ENCODE data around the gene COX20. TPM values are rescaled to one million over a fixed set of nuclear protein-coding genes. Genes with fewer than 3 reads are reported as not detected.
"Not testable (repeated sequence)": the region's sequence is repeated elsewhere in the genome, so short reads cannot be mapped to it uniquely, and the experiment has no call there.

The COX20 gene, protein sequence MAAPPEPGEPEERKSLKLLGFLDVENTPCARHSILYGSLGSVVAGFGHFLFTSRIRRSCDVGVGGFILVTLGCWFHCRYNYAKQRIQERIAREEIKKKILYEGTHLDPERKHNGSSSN
- total RNA-seq (2014; rRNA removed), result 54.7 and 56.8 TPM in 2 replicates
- polyA plus RNA-seq (2012), result 71.7 TPM

DNA sequence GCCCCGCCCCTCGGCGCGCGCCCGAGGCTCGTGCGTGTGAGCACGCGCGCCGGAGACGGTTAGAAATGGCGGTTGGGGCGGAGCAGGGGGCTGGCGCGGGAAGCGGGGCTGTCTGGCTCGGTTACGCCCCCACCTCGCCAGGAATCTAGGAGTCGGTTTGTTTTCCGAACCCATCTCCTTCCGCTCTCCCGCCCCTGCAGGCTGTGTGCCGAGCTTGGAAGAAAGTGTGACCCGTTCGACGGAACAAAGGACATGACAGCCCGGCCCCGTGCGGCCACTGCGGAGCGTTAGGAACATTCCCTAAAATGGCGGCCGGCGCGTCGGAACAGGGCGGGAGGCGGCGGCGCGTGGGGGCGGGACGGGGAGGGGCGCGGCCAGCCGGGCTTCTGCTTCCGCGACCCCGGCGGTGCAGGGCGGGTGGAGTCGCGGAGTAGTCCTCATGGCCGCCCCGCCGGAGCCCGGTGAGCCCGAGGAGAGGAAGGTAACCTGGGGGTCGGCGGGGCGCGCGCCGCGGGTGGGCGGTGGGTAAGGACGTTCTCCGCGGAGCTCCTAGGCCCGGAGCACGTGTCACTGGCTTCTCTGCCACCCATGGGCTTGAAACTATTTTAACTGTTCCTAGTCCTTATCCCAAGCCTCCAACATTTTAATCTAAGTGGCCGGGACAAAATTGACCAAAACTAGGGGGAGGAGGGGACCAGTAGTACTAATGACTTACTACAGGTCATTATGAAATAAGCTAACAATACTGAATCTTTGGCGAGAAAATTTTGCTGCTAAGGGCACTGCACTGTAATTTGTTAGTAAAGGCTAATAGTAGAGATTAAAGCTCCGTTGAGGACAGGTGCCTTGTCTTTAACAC, at the start of gene COX20:
Gene COX20 (plus strand): TSS at position 383 of the 859 bp plus-strand sequence. CDS start 57 bp downstream, at position 440.
- peak; percentile 89 for DNase-seq (ENCODE audit: low read depth)

DNA sequence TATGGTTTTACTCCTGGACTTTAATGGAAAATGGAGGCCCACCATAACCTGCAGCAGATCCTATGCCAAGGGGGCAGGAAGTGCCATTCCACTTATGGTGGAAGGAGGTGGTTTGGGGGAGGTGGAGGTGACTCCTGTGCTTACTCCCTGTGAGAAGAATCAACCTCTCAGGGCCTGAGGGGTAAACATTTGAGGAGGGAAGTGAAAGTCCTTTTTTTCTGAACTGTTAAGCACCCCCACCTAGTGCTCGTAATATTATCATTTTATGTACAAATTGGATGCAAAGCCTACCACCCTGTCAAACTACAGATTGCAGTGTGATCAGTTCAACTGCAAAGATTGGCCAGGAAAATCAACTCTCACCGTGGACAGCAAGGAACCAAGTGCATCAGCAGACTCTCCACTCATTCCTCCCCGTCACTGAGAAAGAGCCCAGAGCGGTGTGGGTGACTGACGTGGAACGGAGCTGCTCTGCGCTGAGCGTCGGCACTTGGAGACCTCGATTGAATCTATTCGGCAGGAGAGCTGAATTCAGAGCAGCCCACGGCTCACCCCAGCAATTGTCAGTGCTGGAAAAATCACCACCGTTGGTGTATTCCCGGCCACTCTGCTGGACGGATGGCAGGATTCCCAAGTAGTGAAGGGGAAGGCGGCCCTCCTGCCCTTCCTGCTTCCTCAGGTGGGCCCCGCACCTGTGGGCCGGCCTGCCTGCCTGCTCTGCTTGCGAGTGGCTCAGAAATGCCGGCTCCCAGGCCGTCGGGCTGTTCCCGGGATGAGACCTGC, 46.8 kb upstream of the COX20 start:
- no peak for DNase-seq (ENCODE audit: low read depth)

DNA sequence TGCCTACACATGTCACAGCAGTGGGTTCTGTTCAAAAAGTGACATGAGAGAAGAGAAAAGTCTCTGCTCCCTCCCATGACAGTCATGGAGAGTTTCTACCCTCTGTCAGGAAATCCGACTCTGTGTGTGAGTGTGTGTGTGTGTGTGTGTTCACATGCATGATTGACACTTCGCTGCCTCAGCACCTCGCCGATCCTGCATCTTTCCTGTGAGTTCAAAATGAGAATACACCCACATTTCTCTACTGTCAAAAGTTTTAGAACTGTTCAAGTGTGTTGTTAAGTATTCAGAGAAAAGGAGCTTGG, 46.2 kb upstream of the COX20 start:
- DNase-seq (ENCODE audit: low read depth), result no peak

DNA sequence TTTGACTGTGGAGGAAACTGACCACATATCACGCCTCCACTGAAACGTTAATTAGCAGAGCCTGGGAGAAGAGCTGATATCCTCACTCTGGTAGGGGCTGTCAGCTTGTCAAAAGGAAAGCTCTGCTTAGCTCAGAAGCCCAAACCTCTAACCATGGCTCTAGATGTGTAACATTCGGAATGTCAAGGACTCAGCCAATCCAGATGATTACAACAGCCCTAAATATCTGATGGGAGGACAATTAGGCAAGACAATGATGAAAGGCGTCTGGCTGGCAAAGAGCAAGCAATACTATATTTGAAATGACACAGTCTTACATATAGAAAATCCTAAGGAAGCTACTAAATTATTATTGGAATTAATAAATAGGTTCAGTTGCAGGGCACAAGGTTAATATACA, 45.7 kb upstream of the COX20 start:
- no peak for DNase-seq (ENCODE audit: low read depth)

DNA sequence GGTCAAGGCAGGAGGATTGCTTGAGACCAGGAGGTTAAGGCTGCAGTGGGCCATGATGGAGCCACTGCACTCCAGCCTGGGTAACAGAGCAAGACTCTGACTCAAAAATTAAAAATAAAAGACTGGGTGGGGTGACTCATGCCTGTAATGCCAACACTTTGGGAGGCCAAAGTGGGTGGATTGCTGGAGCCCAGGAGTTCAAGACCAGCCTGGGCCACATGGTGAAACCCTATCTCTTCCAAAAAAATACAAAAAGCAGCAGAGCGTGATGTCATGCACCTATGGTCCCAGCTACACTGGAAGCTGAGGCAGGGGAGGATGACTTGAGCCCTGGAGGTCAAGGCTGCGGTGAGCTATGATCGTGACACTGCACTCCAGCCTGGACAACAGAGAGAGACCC, 44.4 kb upstream of the COX20 start:
- DNase-seq (ENCODE audit: low read depth), result no peak

DNA sequence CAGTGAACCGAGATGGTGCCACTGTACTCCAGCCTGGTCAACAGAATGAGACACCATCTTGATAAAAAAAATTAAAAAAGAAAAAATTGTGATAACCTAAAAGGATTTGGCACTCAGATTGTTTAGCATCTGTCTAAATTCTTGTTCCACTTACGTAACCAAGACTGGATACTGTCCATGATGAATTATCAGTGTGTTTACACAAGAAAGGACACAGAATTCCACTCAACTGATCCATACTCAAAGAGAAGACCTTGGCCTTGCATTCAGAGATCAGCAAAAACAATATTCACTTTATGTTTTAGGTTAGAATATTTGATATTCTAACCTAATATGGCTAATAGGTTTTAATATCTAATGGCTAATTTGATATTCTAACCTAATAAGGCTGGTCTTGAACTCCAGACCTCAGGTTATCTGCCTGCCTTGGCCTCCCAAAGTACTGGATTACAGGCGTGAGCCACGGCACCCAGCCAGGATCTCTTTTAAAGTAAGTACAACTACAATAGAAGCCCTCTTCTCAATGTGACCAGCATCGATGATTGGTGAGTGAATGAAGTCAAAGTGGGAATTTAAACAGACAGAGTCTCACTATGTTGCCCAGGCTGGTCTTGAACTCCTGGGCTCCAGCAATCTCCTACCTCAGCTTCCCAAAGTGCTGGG, 43.1 kb upstream of the COX20 start:
- no peak for DNase-seq (ENCODE audit: low read depth)

DNA sequence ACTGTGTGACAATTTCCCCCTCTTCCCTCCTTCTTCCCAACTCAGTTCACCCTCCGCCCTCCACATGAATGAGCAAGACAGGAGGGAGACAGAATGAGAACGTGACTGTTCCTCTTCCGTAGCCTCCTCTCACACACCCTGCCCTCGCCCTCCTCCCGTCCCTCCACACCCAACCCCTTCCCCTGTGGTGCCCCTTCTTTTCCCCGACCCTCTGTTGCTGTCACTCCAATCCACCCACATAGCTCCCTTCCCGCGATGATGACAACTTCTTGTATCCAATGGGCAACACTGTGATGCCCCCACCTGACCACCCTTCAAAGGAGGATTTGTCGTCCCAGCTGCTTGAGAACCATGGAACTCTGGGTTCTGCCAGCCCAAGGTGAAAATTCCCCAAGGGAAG, 41.4 kb upstream of the COX20 start:
- no peak for DNase-seq (ENCODE audit: low read depth)

DNA sequence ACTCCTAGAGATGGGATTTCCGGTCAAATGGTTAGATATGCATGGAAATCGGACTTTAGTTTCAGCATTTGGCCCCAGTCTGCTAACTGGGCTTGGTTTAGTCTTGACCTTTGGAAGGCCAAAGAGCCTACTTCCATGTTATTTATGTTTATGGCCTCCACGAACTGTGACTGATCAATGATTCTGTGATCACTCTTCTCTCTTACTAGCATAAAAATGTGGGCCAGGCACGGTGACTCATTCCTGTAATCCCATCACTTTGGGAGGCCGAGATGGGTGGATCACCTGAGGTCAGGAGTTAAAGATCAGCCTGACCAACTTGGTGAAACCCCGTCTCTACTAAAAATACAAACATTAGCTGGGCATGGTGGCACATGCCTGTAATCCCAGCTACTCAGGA, 40.9 kb upstream of the COX20 start:
- not testable (repeated sequence) for DNase-seq (ENCODE audit: low read depth)

DNA sequence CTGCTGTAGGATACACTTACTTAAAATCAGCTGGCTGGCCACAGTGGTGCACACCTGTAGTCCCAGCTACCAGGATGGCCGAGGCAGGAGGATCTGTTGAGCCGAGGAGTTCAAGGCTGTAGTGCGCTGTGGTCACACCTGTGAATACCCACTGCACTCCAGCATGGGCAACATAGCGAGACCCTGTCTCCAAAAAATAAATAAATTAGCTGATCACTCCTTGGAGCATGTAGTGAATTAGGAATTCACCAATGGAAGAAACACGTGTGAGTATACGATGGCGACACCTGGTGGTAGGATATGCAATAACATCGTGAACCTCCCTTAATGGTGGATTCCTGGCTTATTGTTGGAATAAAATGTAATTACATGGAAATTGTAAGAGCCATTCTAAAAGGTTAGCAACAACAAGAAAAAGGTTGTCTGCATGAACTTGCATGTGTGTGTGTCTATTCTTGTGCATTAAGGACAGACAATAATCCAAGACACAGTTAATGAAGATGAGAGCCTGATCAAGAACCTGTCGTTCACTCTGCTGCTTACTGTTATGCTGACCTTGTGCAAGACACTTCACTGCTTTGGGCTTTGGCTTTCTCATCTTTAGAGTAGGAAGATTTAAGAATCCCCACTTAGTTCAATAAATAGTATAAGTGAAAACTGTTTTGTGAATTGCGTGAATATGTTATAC, 38.6 kb upstream of the COX20 start:
- DNase-seq (ENCODE audit: low read depth), result peak; percentile 53

DNA sequence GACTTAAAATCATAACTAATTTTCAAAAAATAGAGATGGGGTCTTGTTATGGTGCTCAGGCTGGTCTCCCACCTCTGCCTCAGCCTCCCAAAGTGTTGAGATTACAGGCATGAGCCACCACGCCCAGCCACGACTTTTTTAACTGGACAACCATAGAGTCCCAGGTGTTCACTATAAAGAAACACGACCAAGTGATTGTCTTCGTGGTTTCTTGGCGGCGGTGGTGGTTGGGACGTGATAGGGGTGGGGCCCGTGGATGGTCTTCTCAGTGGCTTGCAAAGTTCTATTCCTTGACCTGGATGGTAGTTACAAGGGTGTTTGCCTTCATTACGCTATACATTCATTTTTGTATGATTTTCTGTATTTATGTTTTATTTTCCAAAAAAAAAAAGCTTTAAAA, 34.6 kb upstream of the COX20 start:
- no peak for DNase-seq (ENCODE audit: low read depth)

DNA sequence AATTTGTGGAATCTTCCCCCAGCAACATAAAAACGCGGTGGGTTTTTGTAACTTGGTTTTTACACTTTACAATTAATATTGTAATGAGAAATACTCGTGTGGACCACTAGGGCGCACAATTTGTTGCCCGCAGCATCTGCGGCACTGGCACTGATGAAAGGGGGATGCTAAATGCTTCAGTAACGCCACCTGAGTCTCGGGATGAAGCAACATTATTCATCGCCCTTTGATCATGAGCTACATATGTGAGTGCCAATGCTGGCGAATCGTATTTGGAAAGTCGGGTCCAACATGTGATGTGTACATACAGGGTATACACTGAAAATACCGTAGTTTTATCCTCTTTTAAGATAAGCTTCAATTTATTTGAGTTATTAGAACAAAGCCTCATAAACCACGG, 34.2 kb upstream of the COX20 start:
- no peak for DNase-seq (ENCODE audit: low read depth)

DNA sequence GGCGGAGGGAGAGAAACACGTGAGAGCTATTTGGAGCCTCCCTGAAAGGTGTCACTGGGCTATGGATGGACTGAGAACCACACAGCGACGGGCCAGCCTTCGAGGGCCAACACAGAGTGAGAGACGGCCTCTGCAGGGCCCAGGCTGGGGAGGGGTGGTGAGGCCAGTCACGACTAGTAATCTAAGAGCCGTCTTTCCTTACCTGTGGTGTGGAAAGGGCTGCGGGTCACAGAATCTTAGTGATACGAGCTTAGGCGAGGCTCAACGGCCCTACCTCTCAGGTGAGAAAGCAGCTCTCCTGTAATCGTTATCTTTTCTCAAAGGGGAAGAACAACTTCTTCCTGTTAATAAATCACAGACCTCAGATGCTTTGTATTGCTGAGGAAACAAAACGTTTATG, 33.4 kb upstream of the COX20 start:
- no peak for DNase-seq (ENCODE audit: low read depth)

DNA sequence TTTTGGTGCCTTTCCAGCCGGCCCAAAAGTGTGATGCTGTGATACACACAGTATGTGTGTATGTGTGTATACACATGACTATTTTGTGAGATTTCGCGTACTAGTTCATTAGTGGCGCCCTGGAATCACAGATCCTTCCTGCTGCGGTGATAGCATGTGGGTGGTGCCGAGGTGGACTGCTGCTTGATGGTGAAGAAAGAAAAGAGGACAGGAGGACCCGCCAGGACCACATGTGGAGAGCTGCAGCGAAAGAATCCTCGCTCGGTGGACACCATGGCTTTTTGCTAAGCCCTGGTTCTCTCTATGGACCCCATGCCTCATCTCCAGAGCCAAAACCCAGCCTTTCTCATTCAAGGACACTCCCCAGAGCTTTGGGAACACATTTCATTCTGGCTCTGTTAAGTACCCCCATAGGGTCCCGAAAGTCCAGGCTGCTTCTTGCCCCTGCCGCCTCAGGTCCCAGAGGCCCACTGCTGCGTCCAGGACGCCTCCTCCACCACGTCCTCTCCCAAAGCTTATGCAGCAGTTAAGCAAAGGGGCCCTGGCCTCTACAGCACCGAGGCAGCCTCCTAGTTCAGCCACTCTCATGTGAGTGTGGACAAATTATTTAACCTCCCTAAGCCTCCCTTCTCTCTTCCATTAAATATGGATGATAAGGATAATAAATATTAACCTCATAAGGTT, 32.8 kb upstream of the COX20 start:
- no peak for DNase-seq (ENCODE audit: low read depth)

DNA sequence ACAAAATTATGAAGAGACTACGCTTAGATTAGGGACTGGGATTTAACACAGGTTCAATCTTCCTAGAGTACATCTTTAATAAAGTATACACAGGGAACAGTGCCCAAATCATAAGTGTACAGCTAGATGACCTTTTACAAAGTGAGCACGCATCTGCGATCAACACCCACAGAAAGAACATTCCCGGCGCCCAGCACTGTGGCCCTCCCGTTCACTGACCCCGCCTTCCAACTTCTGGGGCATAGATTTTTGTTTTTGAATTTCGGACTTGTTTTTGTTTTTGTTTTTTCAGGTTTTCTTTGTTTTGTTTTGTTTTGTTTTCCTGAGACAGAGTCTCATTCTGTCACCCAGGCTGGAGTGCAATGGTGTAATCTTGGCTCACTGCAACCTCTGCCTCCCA, 30.6 kb upstream of the COX20 start:
- no peak for DNase-seq (ENCODE audit: low read depth)

DNA sequence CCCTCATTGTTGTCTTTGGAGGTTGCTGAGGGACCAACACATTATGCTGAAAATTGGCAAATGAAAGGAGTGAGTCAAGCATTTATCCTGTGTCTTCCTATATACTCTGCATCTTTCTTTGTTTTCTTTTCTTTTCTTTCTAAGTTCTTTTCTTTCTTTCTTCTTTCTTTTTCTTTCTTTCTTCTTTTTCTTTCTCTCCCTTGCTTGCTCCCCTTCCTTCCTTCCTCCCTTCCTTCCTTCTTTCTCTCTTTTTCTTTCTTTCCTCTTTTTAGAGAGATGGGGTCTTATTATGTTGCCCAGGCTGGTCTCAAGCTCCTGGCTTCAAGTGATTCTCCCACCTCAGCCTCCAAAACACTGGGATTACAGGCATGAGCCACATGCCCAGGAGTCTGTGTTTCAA, 28.3 kb upstream of the COX20 start:
- no peak for DNase-seq (ENCODE audit: low read depth)

DNA sequence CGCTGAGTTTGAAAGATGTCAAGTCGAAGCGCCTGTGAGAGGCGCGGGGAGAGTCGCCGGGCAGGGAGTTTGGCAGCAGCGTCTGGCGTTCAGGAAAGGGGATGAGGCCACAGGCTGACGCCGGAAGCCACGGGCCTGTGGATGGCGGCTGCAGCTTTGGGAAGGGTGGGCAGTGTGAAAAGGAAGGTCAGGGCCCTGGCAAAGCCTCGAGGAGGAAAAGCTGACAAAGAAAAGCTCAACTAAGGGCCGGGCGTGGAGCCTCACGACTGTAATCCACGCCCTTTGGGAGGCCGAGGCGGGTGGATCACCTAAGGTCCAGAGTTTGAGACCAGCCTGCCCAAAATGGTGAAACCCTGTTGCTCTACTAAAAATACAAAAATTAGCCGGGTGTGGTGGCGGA, 25.2 kb upstream of the COX20 start:
- DNase-seq (ENCODE audit: low read depth), result no peak

DNA sequence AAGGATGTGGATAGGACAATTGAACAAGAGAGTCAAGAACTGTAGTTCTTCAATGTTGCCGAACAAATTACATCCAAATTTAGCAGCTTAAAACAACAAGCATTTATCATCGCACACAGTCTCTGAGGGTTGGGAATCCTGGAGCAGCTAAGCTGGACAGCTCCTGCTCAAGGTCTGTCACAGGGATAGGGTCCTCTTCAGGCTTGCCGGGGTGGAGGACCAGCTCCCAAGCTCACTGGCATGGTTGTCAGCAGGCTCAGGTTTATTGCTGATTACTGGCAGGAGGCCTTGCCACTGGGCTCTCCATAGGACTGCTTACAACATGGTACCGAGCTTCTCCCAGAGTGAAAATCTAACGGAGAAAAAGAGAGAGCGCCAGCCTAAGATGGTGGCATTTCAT, 22.1 kb upstream of the COX20 start:
- DNase-seq (ENCODE audit: low read depth), result no peak

DNA sequence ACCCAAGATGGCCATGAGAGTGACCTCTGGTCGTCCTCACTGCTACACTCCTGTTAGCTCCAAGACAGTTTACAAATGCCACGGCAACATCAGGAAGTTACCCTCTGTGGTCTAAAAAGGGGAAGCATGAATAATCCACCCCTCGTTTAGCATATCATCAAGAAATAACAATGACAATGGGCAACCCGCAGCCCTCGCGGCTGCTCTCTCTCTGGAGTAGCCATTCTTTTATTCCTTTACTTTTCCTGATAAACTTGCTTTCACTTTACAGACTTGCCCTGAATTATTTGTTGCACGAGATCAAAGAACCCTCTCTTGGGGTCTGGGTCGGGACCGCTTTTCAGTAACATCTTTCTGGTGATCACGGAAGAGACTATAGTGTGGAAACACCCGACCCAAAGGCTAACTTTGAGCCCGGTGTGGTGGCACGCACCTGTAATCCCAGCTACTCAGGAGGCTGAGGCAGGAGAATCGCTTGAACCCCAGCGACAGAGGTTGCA, 19.8 kb upstream of the COX20 start:
- DNase-seq (ENCODE audit: low read depth), result no peak

DNA sequence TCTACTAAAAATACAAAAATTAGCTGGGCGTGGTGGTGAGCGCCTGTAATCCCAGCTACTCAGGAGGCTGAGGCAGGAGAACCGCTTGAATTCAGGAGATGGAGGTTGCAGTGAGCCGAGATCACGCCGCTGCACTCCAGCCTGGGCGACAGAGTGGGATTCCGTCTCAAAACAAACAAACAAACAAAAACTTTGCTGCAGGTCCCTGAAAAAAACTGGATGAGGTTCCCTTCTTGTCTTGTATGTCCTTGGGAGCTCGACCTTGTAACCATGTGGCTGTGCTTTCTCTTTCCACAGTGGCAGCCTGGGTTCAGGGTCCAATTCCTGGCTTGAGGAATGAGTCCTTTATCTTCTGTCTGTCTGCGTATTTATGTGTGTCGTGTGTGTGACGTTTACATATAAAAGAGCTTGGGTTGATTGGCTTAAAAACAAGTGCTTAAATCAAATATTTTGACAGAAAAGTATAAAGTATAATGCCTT, 18.0 kb upstream of the COX20 start:
- DNase-seq (ENCODE audit: low read depth), result no peak

DNA sequence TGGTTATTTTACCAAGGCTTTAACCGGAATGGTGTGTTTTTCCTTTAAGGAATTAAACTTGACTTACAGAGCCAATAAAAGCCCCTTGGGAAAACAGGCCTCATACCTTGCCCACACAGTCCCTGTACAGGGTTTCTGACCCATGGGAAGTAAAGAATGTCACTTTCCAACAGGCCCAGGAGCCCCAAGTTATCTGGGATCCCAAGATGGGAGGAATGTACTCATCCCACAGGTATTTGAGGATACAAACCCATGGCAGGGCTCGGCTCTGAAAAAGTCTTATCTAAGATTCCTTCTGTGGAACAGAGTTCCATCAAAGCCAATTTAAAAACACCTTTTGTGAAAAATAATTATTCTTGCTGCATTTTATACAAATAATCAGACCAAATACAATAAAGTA, 15.3 kb upstream of the COX20 start:
- DNase-seq (ENCODE audit: low read depth), result no peak

DNA sequence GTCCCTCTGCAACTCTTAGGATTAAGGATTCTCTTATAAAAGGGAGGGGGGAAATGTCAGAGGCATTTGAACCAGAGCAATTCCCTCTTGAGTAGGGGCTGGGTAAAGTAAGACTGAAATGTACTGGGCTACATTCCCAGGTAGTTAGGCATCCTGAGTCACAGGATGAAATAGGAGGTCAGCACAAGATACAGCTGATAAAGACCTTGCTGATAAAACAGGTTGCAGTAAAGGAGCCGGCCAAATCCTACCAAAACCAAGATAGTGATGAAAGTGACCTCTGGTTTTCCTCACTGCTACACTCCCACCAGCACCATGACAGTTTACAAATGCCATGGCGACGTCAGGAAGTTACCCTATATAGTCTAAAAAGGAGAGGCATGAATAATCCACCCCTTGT, 14.3 kb upstream of the COX20 start:
- no peak for DNase-seq (ENCODE audit: low read depth)
